GM12892 (cell line): ENCODE measurements around the gene GSTCD.

Source experiments
- POLR2A ChIP-seq: IDR thresholded peaks from 2 replicates; pipeline ENCODE4 v1.6.1; 2011; ENCODE audit warnings: low read depth, low read length, control low read depth
- POLR2AphosphoS5 ChIP-seq: IDR thresholded peaks from 2 replicates; pipeline ENCODE4 v1.6.1; 2011; ENCODE audit warnings: low read depth, low read length, control low read depth

GRCh38 chr4:105797225-105797624 lies 88.6 kb downstream of the GSTCD start:
- TF ChIP-seq POLR2A (no peak), POLR2AphosphoS5 (no peak)
